Activated CD8-positive, alpha-beta T cell treated with anti-CD3 and anti-CD28 coated beads for 36 hours (primary cell): ENCODE data around the gene HSPA12A. TPM values are rescaled to one million over a fixed set of nuclear protein-coding genes. Genes with fewer than 3 reads are reported as not detected.

Source experiments
- ATAC-seq: fragments of 200-7000 bp; cut with Tn5 transposase; one replicate; pipeline ENCODE4 v1.10.0; 2021; ENCODE audit warnings: mild to moderate bottlenecking, moderate library complexity
- CTCF ChIA-PET: fragments of 350-600 bp; sonication (Branson Sonifier 250); formaldehyde crosslinking; loops from one replicate; lab custom pipeline; 2021; ENCODE audit warnings: antibody characterized with exemption; lab: Charles Lee
- POLR2A ChIA-PET: fragments of 350-600 bp; sonication (Branson Sonifier 250); formaldehyde crosslinking; loops from one replicate; lab custom pipeline; 2021; ENCODE audit warnings: antibody characterized with exemption; lab: Charles Lee
- DNase-seq: peaks from one replicate; pipeline ENCODE4 v3.0.0-alpha.2; 2020
- H3K27ac Mint-ChIP-seq: one replicate; pipeline ENCODE4 v1.8.0; 2021; ENCODE audit warnings: mild to moderate bottlenecking, mixed read lengths
- H3K27me3 Mint-ChIP-seq: one replicate; pipeline ENCODE4 v1.8.0; 2021; ENCODE audit warnings: mixed read lengths
- H3K36me3 Mint-ChIP-seq: one replicate; pipeline ENCODE4 v1.8.0; 2021; ENCODE audit warnings: low read depth, mixed read lengths
- H3K4me1 Mint-ChIP-seq: one replicate; pipeline ENCODE4 v1.8.0; 2021; ENCODE audit warnings: low read depth, mixed read lengths
- H3K4me3 Mint-ChIP-seq: one replicate; pipeline ENCODE4 v1.8.0; 2021; ENCODE audit warnings: mild to moderate bottlenecking, moderate library complexity, mixed read lengths
- H3K9me3 Mint-ChIP-seq: one replicate; pipeline ENCODE4 v1.8.0; 2021; ENCODE audit warnings: mixed read lengths
- intact Hi-C: fragments of 100-400 bp; cut with micrococcal nuclease; formaldehyde crosslinking; loops from one replicate; pipeline ENCODE4 v1.10.0; 2022
- total RNA-seq, 2 experiments: library from RNA; stranded (reverse); gene quantifications; one replicate each; pipeline ENCODE4 v1.2.3, GENCODE V29; 2021
- TF ChIP-seq, protein P1 (sequence below): fragments of 200-600 bp; IDR thresholded peaks from one replicate; pipeline ENCODE4 v1.8.0; 2022; ENCODE audit warnings: antibody characterized with exemption, mild to moderate bottlenecking

Gene HSPA12A
- total RNA-seq, 2 experiments from 2014 or later, result 0.07 TPM; not detected in 1

DNA sequence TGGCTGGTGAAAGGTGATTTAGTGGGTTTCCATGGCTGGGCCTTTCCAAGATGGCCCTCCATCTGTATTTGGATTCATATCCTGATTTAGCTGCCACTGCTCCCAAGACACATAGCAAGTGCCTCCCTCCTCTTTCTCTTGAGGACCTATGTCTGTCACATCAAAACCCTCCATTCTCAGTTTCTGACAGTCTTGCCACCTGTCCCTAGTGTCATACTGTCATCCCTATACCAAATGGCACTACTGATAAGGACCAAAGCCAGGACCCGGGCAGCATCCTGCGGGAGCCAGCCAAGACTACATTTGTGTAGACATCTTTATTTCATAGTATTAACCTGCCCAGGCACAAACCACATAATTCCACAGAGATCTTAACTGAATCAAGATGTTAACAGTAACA, 86.8 kb downstream of the HSPA12A start:
- intact Hi-C loops, result no loop called here
- Mint-ChIP-seq H3K4me1 (no peaks in the 10 kb centered on the region), H3K9me3 (no peaks in the 10 kb centered on the region), H3K4me3 (no peak overlapping the region), H3K36me3 (no peaks in the 10 kb centered on the region), H3K27ac (no peak overlapping the region), H3K27me3 (peaks cover 8% of the 10 kb centered on the region)
- DNase-seq (no peak), ATAC-seq (no peak)
- ChIA-PET CTCF (interaction anchor here (1.6 kb wide), 1 partner anchor 9 kb away, joined by 4 read pairs; no protein-coding TSS in a partner anchor), POLR2A (no interaction called here)
- TF ChIP-seq, protein P1, sequence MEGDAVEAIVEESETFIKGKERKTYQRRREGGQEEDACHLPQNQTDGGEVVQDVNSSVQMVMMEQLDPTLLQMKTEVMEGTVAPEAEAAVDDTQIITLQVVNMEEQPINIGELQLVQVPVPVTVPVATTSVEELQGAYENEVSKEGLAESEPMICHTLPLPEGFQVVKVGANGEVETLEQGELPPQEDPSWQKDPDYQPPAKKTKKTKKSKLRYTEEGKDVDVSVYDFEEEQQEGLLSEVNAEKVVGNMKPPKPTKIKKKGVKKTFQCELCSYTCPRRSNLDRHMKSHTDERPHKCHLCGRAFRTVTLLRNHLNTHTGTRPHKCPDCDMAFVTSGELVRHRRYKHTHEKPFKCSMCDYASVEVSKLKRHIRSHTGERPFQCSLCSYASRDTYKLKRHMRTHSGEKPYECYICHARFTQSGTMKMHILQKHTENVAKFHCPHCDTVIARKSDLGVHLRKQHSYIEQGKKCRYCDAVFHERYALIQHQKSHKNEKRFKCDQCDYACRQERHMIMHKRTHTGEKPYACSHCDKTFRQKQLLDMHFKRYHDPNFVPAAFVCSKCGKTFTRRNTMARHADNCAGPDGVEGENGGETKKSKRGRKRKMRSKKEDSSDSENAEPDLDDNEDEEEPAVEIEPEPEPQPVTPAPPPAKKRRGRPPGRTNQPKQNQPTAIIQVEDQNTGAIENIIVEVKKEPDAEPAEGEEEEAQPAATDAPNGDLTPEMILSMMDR, result no peak

DNA sequence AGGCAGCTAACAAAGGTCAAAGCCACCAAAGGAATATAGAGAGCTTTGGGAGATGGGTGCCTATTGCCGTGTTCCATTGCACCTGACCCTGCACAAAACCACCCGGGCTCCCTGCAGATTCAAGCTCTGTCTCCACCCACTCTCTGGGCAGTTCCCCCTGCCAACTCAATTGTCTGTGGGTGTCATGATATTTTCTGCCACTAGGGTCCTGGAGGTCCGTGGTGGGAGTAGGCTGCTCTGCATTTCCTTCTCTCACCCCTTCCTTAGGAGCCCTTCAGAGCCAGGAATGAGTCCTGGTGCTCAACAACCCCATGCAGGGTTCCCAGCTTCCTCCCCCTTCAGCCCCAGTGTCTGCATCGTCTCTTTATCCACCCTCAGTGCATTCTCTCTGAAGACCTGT, 87.5 kb downstream of the HSPA12A start:
- DNase-seq (no peak), ATAC-seq (no peak)
- peaks cover 8% of the 10 kb centered on the region for H3K27me3 Mint-ChIP-seq
- H3K9me3 Mint-ChIP-seq, result no peaks in the 10 kb centered on the region
- H3K4me3 Mint-ChIP-seq, result no peak overlapping the region
- H3K4me1 Mint-ChIP-seq, result no peaks in the 10 kb centered on the region
- H3K36me3 Mint-ChIP-seq, result no peaks in the 10 kb centered on the region
- intact Hi-C loops, result no loop called here
- CTCF ChIA-PET, result interaction anchor here (1.0 to 1.6 kb wide), 2 partner anchors 8 to 27 kb away, joined by 4 read pairs; no protein-coding TSS in a partner anchor
- TF ChIP-seq, protein P1, result peak; percentile 13
- POLR2A ChIA-PET, result no interaction called here
- no peak overlapping the region for H3K27ac Mint-ChIP-seq

DNA sequence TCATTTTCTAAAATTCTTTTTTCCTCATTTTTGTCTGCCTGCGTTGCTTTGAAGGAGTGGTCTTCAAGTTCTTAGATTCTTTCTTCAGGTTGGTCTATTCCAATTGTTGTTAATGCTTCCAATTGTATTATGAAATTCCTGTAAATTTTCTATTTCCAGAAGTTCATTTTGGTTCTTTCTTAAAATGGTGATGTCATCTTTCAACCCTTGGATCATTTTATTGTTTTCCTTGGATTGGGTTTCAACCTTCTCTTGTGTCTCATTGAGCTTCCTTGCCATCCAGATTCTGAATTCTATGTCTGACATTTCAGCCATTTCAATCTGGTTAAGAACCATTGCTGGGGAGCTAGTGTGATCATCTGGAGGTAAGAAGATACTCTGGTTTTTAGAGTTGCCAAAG, 88.5 kb downstream of the HSPA12A start:
- Mint-ChIP-seq H3K36me3 (no peaks in the 10 kb centered on the region), H3K27me3 (peaks cover 8% of the 10 kb centered on the region), H3K9me3 (no peaks in the 10 kb centered on the region), H3K4me1 (no peaks in the 10 kb centered on the region), H3K4me3 (no peak overlapping the region), H3K27ac (no peak overlapping the region)
- POLR2A ChIA-PET, result no interaction called here
- no peak for DNase-seq
- intact Hi-C loops, result no loop called here
- TF ChIP-seq, protein P1, result no peak
- CTCF ChIA-PET, result interaction anchor here (1.0 kb wide), 1 partner anchor 28 kb away, joined by 4 read pairs; no protein-coding TSS in a partner anchor
- ATAC-seq, result no peak

DNA sequence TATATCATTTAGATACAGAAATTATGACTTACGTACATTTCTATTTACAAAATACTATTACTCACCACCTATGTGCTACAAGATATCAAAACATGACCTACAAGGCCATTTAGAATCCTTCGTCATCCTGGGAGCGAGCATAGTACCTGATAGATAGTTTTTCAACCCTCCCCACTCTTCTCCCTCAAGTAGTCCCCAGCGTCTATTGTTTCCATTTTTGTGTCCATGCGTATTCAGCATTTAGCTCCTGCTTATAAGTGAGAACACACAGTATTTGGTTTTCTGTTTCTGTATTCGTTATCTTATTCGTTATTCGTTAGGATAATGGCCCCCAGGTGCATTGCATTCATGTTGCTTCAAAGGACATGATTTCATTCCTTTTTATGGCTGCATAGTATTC, 93.5 kb downstream of the HSPA12A start:
- intact Hi-C loops, result no loop called here
- Mint-ChIP-seq H3K36me3 (no peaks in the 10 kb centered on the region), H3K27ac (no peak overlapping the region), H3K27me3 (peaks cover 7% of the 10 kb centered on the region), H3K4me1 (no peaks in the 10 kb centered on the region), H3K4me3 (no peak overlapping the region), H3K9me3 (peaks cover 4% of the 10 kb centered on the region)
- CTCF ChIA-PET, result no interaction called here
- ATAC-seq (no peak), DNase-seq (no peak)
- POLR2A ChIA-PET, result no interaction called here
- TF ChIP-seq, protein P1, result no peak

DNA sequence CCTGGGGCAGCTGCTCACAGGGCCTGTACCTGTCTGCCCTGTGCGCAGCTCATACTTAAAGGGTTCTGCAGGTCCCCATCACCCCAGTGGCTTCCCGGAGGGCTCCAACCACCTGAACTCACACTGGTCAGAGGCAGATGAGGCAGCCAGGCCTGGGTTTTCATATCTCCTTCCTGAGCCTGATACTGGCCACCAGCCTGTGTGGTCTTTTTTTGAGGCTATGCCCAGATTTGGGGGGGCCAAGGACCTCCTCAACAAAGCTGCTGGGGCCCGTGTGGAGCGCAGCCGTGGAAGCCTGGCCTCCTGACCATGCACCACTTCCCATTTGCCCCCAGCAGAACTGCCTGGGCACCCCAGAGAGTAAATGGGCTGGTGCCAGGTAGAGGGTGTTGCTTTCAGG, 95.9 kb downstream of the HSPA12A start:
- ATAC-seq, result no peak
- peaks cover 4% of the 10 kb centered on the region for H3K9me3 Mint-ChIP-seq
- intact Hi-C loops, result no loop called here
- no peak overlapping the region for H3K4me3 Mint-ChIP-seq
- no peaks in the 10 kb centered on the region for H3K4me1 Mint-ChIP-seq
- H3K36me3 Mint-ChIP-seq, result no peaks in the 10 kb centered on the region
- H3K27ac Mint-ChIP-seq, result no peak overlapping the region
- CTCF ChIA-PET, result interaction anchor here (1.4 kb wide), 1 partner anchor 8 kb away, joined by 4 read pairs; no protein-coding TSS in a partner anchor
- no peak for DNase-seq
- peaks cover 9% of the 10 kb centered on the region for H3K27me3 Mint-ChIP-seq
- TF ChIP-seq, protein P1, result no peak
- POLR2A ChIA-PET, result no interaction called here
